Fibroblast of skin of scalp (primary cell): ENCODE measurements around the gene AGTRAP.

Source experiments
- DNase-seq: peaks from one replicate; pipeline ENCODE4 v3.0.0-alpha.2; 2013

The AGTRAP gene

GRCh38 chr1:11784993-11785769, 49.2 kb downstream of the AGTRAP start:
- no peak for DNase-seq

- no peak for DNase-seq
Observed at GRCh38 chr1:11786168-11786567, 50.2 kb downstream of the AGTRAP start.

- peak; percentile 65 for DNase-seq
Observed at GRCh38 chr1:11787251-11787803, 51.4 kb downstream of the AGTRAP start.

GRCh38 chr1:11787804-11788436, 52.0 kb downstream of the AGTRAP start:
- DNase-seq, result no peak

- no peak for DNase-seq
Observed at GRCh38 chr1:11788549-11789053, 52.7 kb downstream of the AGTRAP start.

GRCh38 chr1:11789126-11790067, 53.5 kb downstream of the AGTRAP start:
- no peak for DNase-seq

- no peak for DNase-seq
Observed at GRCh38 chr1:11790101-11790879, 54.4 kb downstream of the AGTRAP start.

GRCh38 chr1:11790880-11791715, 55.2 kb downstream of the AGTRAP start:
- peak; percentile 70 for DNase-seq

- no peak for DNase-seq
Observed at GRCh38 chr1:11792106-11792505, 56.2 kb downstream of the AGTRAP start.

- no peak for DNase-seq
Observed at GRCh38 chr1:11793819-11794218, 57.9 kb downstream of the AGTRAP start.

- no peak for DNase-seq
Observed at GRCh38 chr1:11794446-11795237, 58.7 kb downstream of the AGTRAP start.

GRCh38 chr1:11795238-11795890, 59.4 kb downstream of the AGTRAP start:
- no peak for DNase-seq

- no peak for DNase-seq
Observed at GRCh38 chr1:11796036-11796828, 60.3 kb downstream of the AGTRAP start.

GRCh38 chr1:11797525-11798216, 61.7 kb downstream of the AGTRAP start:
- DNase-seq, result no peak

GRCh38 chr1:11799099-11799498, 63.2 kb downstream of the AGTRAP start:
- DNase-seq, result no peak

GRCh38 chr1:11799896-11800295, 64.0 kb downstream of the AGTRAP start:
- DNase-seq, result no peak

GRCh38 chr1:11800391-11800755, 64.4 kb downstream of the AGTRAP start:
- DNase-seq, result no peak
